GM18526 (cell line): ENCODE measurements around the gene GCKR.

Experiments used
- POLR2A ChIP-seq: IDR thresholded peaks from 3 replicates; pipeline ENCODE4 v1.6.1; 2011; ENCODE audit not compliant: insufficient read length; ENCODE audit errors: extremely low read depth

The GCKR gene

DNA sequence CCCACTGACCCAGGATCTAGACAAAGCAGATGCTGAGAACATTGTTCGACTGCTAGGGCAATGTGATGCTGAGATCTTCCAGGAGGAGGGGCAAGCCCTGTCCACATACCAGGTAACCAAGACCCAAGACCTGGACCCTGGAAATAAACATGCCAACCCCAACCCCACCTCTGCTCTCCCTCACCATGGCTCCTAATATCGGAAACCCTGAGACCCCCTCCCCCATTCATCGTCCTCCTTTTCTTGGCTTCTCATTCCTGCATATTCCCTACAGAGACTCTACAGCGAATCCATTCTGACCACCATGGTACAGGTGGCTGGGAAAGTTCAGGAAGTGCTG is 619 bp downstream of the GCKR start:
- no peak for TF ChIP-seq POLR2A

DNA sequence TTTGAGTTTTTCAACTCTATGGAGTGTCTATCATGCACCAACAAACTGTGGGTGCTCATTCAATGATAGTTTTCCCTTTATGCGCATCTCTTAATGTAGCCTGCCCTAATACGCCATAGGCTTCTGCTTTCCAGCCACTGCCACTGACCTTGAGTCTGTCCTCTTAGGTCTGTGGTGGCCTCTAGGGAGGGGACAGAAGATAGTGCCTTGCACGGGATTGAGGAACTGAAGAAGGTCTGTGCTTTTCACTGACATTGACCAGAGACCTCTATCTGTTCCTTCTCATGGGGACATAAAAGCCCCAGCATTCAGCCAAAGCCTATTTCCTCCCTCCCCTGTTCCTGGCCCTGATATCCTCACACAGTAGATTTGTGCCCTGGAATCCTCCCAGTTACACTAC is 2.3 kb downstream of the GCKR start:
- no peak for TF ChIP-seq POLR2A

DNA sequence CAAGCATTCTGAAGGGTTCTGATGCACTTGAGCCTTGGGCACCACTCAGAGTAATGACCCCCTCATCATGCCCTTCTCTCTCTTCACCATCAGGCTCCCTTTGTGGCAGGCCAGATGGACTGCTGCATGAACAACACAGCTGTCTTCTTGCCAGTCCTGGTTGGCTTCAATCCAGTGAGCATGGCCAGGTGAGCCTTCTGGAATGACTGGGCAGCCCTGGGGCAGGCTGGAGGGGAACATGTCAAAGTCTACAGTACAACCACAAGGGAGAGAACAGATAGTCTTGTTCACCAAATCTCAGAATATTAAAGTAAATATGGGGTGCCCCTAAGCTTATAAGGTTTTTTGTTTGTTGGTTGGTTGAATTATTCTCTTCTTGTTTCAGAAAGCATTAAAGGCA is 4.4 kb downstream of the GCKR start:
- TF ChIP-seq POLR2A, result no peak

DNA sequence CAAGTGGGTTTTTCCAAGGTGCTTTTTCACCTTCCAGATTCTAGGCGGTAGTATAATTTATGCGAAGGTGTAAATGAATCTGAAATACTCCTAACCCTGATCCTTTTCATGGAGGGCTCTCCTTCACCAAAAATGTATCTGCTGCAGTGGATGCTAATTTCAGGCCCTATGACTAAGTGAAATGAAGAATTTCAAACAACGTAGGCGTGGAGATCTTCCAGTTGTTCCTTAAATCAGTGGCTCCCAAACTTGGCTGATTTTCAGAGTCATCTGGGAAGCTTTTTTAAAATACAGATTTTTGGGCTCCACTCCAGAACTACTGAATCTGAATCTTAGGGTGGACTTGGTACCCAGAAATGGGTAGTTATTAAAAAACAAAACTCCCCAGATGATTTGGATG is 5.5 kb downstream of the GCKR start:
- TF ChIP-seq POLR2A, result no peak

DNA sequence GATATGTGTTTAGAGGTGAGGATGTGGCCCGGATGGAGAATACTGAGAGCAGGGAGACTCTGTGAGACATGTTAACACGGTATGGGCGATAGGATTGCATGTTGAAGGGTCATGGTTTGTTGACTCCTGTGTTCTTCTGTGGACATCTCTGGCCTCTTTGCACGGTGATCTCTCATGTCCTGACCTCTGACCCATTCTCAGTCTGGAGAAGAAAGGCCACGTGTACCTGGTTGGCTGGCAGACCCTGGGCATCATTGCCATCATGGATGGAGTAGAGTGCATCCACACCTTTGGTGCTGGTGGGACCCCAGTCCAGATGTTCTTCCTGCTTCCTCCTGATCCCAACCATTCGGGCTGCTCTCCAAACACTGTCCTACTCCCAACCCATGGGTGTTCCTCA is 9.9 kb downstream of the GCKR start:
- no peak for TF ChIP-seq POLR2A

DNA sequence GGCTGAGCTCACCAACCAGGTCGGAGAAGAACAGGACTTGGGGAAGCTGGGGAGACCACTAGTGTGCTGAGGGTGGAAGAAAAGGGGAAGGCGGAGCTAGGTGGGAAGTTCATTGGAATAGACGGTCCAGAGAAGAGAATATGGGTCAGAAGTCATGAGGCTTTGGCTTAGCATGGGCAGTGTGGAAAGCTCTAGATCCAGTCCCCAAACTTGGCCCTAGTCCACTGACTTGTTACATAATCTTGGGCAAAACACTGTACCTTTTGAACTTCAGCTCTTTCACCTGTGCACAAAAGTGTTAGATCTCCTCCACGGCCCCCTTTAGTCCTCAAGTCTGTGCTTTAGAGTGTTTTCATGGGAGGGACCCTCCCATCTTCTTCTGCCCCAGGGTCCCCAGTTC is 10.7 kb downstream of the GCKR start:
- no peak for TF ChIP-seq POLR2A

DNA sequence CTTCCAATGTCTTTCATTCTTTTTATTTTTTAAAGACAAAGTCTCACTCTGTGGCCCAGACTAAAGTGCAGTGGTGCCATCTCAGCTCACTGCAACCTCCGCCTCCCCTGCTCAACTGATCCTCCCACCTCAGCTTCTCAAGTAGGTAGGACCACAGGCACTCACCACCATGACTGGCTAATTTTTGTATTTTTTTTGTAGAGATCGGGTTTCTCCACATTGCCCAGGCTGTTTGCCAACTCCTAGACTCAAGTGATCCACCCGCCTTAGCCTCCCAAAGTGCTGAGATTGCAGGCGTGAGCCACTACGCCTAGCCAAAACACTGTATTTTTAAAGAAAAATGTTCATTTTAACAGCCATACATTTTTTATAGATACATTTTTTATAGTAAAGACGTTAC is 12.7 kb downstream of the GCKR start:
- TF ChIP-seq POLR2A, result no peak

DNA sequence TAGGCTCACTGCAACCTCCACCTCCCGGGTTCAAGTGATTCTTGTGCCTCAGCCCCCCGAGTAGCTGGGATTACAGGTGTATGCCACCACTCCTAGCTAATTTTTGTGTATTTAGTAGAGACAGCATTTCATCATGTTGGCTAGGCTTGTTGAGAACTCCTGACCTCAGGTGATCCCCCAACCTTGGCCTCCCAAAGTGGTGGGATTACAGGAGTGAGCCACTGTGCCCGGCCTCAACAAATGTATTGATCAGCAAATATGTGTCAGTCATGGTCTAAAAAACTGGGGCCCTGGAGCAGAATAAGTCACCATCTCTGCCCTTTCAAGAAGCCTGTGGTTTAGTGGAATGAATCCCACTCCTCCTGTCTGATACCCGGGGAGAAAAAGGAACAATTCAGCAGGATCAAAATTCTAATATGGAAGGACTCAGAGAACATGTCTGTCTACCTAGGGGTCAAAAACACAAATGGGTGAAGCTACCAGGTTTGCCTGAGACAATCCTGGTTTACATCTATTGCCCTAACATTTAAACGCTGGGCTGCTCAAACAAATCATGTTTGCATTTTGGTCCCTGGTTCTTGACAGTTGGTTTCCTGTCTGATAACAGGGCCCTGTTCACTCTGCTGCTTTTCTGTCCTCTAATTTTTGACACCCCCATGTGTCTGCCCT is 21.6 kb downstream of the GCKR start:
- no peak for TF ChIP-seq POLR2A

DNA sequence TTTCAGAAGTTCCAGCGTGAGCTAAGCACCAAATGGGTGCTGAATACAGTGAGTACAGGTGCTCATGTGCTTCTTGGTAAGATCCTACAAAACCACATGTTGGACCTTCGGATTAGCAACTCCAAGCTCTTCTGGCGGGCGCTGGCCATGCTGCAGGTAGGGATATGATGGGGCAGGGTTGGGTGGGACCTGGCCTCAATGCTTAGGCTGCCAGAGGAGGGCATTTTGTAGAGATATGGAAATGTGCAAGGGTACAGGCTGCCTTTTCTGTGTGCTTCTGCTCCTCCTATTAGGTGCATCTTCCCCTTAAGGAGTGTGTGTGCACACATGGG is 22.1 kb downstream of the GCKR start:
- no peak for TF ChIP-seq POLR2A

DNA sequence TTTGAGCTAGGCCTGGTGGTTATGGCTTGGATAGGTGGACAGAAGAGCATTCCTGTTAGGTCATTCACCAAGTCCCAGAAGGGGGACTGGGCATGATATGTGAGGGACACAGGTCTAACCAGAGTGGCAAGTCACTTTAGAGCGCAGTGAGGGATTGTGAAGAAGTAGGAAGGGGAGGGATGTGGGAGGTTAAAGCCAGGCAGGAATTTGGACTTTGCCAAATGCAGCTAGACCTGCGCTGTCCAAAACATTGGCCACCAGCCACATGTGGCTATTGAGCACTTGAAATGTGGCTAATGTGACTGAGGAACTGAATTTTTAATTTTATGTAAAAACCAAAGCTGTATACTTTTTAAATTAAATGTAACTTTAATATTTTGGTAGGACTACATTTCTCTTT is 23.7 kb downstream of the GCKR start:
- TF ChIP-seq POLR2A, result no peak

DNA sequence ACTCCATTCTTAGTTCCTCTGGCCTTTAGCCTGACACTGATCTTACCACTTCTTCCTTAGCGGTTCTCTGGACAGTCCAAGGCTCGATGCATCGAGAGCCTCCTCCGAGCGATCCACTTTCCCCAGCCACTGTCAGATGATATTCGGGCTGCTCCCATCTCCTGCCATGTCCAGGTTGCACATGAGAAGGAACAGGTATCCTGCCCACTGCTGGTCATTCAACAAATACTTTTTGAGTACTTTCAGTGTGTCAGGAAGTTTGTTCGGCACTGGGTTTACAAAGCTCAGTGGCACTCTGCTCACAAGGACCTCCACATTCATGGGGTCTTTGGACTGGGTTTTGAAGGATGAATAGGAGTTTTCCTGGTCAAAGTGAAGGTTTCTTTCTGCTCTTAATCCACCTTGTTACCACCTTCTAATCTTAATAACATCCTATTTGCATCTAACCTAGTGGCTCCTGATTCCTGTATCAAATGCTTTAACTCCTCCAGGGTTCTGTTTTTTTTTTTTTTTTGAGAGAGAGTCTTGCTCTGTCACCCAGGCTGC is 25.8 kb downstream of the GCKR start:
- TF ChIP-seq POLR2A, result no peak

DNA sequence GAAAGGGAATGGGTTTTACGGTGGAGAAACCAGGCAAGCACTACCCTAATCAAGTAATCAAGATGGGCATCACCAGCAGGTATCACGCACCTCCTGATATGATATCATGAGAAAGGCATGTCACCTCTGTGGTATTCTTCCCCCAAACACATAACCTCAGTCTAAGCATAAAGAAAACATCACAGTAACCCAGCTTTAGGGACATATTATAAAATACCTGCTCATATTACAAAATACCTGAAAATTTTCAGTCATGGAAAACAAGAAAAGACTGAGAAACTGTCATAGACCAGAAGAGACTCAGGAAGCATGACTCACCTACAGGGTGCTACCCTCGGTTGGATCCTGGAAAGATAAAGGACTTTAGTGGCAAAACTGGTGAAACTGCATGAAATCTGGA is 30.5 kb downstream of the GCKR start:
- no peak for TF ChIP-seq POLR2A

DNA sequence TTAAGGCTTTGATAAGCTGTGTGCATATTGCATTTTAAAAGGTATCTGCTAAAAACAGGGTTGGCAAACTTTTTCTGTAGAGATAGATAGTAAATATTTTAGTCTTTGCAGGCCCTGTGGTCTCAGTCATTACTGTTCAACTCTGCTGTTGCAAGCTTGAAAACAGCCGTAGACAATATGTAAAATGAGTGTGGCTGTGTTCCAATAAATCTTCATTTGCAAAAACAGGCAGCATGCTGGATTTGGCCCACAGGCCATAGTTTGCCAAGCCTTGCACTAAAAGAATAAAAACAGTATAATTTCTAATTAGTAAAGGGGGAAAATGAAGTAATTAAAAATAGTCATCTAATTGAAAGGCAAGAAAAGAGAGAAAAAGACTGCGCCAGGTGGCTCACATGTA is 35.3 kb downstream of the GCKR start:
- TF ChIP-seq POLR2A, result no peak

DNA sequence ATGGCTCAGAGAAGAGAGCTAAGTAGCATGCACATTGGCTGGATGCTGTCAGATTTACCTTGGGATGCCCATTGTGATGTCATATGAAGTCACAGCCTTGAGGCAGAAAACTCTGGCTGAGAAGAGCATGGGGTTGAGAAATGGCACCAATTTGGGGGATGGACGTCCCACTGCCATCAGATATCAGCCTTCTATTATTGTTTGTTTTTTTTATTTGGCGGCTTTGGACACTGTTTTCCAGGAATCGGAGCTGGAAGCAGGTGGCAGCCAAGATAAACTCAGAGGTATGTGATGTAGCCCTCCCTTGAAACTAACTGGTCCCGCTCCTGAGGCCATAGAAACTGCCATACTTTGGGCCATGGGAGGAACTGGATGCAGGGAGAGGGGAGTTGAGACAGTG is 40.6 kb downstream of the GCKR start:
- no peak for TF ChIP-seq POLR2A

DNA sequence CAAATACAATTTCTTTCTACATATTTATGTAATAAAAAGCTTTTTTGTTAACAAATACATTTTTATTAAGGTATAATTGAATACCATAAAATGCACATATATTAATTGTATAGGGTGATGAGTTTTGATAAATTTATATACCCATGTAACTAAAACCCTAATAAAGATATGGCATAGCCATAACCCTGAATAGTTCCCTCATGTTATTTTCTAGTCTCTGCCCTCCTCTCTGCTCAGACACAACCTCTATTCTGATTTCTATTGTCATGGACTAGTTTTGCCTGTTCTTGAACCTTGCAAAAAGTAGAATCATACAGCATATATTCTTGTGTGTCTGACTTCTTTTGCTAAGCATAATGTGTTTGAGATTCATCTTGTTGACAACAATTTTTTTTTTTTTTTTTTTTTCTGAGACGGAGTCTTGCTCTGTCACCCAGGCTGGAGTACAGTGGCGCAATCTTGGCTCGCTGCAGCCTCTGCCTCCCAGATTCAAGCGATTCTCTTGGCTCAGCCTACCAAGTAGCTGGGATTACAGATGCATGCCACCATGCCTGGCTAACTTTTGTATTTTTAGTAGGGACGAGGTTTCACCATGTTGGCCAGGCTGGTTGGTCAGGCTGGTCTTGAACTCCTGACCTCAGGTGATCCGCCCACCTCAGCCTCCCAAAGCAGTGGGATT is 47.6 kb downstream of the GCKR start:
- TF ChIP-seq POLR2A, result no peak

DNA sequence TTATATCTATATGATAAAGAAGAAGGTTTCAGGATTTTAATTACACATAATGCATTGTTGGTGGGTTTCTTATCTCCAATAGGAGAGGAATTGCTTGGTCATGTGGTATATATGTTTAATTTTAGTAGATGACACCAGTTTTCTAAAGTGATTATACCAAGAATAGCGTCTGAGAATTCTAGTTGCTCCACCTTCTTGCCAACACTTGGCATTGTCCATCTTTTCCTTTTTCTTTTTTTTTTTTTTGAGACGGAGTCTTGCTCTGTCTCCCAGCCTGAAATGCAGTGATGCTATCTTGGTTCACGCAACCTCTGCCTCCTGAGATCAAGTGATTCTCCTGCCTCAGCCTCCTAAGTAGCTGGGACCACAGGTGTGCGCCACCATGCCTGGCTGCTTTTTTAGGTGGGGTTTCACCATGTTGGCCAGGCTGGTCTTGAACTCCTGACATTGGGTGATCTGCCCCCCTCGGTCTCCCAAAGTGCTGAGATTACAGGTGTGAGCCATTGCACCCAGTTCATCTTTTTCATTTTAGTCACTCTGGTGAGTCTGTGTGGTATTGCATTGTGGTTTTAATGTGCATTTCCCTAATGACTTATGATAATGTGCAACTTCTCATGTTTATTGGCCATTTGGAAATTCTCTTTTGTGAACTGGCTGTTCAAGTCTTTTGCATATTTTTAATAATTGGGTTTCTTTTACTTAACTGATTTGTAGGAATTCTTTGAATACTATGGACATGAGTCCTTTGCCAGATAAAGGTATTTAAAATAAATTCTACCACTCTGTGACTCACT is 48.9 kb downstream of the GCKR start:
- no peak for TF ChIP-seq POLR2A
